CD4-positive, alpha-beta T cell treated with Interleukin-1 beta for 1 hour (primary cell): Measurements from ENCODE around the gene MYH9.
"Not testable (repeated sequence)": the region's sequence is repeated elsewhere in the genome, so short reads cannot be mapped to it uniquely, and the experiment has no call there.

Experiments
- DNase-seq, 2 donors: peaks; one replicate each; pipeline ENCODE4 v3.0.0-alpha.2; 2020 to 2022

MYH9 gene

DNA sequence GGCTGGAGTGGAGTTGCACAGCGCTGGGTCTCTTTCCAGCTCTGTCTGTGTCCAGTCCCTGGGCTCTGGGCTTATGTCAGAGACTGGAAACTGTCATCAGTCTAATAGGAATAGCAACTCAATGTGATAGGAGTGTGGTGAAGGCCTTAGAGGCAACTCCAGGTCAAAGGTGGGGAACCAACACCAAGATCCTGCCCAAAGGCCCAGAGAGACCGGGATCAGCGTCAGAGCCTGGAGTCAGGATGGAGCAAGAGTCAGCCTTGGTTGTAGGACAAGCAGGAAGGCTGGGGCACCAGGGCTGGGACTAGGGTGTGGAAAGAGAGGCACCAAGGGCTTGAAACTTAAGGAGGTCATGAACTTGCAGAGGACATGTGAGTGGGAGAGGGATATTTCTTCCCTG, 125.5 kb downstream of the MYH9 start:
- DNase-seq = not testable (repeated sequence)

DNA sequence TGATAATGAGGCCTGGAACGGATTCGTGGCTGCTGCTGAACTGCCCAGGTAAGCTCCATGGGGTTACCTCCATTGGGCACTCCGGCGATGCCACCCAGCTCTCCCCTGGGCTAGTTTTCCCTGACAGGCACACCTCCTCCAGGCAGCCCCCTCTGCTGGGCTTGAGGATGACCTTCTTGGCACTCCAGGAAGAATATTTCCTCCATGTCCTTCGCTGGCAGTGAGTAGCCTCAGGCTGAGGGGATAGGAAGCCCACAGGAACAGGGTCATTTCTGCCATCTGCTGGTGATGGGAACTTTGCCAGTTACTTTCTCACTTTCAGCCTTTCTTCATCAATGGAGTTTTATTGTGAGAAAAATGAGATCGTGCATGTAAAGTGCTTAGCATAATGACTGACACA, 126.1 kb downstream of the MYH9 start:
- DNase-seq = not testable (repeated sequence)

DNA sequence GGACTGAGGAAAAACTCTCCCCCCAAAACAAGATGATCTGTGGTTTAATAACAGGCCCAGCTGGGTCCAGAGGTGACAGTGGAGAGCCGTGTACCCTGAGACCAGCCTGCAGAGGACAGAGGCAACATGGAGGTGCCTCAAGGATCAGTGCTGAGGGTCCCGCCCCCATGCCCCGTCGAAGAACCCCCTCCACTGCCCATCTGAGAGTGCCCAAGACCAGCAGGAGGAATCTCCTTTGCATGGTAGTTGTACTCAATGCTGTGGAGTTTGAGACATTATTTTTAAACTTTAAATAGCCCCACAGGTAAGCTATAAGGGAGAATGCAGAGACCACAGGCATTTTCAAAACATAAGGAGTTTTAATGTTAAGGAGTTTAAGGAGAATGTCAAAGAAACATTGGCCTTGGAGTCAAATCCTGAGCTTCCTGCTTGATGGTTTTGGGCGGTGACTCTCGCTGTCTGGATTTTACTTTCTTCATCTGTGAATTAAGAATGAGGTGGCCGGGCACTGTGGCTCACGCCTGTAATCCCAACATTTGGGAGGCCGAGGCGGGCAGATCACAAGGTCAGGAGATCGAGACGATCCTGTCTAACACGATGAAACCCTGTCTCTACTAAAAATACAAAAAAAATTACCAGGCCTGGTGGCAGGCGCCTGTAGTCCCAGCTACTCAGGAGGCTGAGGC, 128.0 kb downstream of the MYH9 start:
- no peak for DNase-seq

DNA sequence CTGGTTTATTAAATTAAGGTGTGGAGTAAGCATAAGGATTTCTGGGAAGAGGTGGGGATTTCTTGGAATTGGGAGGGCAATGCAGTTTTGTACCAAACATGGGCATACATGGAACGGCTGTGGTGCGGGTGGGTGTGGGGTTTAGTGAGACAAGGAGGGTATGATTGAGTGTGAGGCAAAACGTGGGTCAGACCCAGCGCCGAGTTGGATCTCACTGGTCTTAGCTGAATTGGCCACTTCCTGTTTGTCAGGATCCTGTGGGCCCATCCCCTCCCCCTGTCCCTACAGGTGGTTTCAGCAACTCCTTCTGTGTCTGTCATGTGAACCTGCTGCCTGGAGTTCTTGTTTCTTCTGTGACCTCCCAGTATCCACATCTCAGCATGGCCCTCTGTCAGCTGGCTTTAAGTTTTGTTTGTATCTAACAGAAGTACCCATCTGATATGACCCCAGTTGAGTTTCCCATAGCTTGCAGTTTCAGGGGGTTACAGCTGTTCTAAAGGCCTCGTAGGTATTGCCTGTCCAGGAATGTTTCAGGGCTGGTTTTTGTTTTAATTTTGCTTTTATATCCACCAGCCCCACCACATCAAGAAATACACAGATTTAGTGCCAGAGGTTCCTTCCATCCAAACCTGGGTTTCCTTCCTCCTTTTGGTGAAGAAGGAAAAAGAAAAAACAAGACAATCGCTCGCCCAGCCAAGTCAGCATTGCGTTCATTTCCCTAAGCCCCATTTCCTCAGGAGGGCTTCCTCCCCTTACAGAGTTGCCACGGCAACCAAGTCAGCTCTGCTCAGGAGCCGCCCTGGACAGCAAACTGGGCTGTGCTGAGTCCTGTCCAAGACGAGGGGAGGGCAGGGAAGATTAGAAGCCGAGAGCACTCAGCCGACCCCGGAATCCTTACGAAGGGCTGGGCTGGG, 128.8 kb downstream of the MYH9 start:
- no peak for DNase-seq

DNA sequence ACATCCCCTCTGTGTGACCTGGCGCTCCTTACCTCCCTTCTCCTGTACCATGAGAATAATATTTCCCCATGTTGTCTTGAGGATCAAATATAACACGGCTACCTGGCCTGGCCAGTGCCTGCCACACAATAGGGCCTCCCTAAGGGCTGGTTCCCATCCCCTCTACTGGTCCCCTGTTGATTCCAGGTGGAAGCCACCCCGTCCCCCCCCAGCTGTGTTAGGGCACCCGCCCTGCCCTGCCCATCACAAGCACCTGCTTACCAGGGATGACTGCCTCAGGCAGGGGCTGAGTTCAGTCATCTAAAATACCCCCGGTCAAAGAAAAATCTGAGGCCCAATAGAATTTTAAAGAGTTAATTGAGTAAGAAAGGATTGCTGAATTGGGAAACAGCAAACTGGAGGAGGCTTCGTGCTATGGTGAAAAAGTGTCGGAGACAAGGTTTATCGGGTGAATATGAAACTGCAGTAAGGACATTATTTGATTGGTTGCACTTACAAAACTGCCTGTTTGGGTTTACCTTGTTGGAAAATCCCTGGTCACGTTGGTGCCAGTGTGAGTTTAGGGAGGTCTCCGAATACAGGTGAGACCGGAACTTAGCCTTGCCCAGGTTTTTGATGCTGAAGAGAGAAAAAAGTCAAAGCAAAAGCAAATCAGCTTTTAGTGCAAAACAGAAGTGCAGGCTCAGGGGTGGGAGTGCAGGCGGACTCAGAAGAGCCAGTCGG, 129.7 kb downstream of the MYH9 start:
- peak in 1 of 2 donors; percentile 36 for DNase-seq

DNA sequence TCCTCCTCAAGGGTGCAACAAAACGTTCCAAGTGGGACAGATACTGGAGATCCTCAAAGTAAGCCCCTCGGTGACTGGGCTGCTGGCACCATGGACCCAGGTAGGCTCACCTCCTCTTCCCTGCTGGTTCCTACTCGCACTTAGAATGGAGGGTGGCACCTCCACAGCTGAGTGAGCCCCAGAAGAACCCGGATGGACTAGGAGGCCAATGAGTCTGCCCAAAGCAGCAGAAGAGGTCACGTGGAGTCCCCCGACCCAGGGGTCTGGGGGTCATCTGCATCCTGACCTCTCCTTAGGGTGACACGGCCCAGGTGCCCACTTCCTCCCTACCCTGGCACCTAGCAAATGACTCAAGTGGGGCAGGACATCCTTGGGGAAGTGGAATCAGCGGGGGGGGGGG, 130.5 kb downstream of the MYH9 start:
- no peak for DNase-seq

DNA sequence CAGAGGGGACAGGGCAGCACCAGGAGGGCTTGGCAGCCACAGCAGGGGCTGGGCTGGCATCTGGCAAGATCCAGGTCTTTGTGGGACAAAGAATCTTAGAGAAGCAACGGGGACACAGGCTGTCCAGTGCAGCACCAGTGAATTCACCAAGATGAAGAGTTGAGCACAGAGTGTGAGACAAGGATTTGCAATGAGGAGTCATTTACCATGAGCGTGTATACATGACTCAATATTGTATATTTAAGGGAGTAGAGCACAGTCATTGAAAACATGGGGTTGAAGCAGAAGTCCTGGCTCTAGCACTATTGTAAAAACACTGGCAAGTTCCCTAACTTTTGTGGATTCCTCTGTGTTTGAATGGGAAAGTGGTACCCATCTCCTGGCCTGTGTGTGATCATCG, 131.3 kb downstream of the MYH9 start:
- DNase-seq = no peak

DNA sequence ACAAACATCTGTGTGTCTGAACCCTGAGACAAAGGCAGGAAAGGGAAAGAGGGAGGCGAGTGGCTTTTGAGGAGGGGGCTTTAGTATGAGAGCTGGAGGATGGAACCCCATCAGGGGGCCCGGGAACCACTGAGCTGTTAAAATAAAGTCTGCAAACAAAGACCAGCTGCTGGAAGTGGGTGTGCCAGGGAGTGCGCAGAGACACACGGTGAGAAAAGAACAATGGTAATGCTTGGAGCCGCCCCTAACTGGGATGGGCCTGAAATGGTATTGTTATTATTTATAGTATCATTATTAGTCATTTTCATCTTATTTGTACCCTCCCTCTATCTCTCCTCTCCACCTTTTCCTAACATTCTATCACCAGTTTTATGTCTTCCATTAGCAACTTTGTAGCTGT, 132.2 kb downstream of the MYH9 start:
- not testable (repeated sequence) for DNase-seq

DNA sequence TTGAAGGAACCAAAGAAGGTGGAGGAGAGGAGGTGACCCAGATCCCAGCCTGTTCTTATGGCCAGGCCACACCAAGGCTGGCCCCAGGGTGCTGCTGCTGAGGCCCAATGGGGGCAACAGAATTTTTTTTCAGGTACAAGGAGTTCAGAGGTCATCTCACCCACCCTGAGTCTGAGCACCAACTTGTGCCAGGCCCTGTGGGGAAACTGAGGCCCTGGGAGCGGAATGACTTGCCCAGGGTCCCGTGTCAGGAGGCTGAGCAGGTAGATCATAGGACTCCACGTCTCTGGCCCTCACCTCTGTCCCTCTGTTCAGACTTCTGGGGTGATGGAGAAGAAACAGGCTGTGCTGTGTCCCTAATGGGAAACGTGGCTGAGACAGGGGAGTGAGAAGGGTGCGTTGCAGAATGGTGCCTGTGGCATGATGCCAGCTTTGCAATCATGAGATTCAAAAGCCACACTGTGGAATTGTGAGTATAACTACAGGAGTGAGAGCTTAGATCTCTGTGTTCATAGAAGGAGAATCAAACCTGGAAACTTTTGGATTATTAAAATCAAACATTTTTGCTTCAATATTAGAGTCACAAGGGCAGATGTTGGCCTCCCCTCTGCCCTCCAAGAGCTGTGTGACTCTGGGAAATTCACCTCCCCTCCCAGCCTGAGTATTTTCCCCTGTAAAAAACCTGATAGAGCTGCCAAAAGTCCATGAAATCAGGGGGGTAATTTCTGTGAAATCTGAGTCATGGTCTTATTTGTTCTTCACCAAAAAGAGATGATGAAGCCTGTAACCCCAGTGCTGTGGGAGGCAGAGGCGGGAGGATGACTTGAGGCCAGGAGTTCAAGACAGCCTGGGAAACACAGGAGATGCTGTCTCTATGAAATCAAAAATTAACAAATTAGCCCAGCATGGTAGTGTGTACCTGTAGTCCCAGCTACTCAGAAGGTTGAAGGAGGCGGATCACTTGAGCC, 134.0 kb downstream of the MYH9 start:
- DNase-seq = no peak

DNA sequence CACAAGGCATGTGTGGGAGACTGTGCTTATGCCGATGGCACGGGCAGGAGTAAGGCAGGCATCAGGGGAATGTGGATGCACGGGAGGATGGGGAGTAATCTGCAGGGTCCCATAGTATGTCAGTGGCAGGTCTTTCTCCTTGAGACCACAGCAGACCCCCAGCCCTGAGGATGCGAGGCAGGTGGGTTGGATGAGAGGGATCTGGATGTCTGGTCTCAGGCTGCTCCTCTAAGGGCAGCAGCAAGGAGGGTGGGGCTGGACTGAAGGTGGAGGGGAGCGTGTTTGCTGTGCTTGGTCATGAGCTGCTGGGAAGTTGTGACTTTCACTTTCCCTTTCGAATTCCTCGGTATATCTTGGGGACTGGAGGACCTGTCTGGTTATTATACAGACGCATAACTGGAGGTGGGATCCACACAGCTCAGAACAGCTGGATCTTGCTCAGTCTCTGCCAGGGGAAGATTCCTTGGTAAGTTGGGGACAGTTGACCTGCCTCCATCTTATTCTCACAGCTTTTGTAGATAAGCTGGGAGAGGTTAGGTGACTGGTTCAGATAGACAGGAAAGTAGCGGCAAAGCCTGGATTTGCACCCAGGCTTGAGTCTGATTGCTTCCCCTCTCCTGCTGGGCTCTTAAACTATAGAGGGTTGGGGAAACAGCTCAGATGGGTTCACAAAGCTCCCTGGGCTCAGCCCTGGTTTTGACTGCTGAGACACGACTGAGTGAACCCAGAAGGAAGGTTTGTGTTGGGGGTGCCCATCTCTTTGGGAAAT, 134.8 kb downstream of the MYH9 start, which contains the start of gene APOL1:
Gene APOL1 (plus strand): TSS at position 380 of the 769 bp plus-strand sequence. CDS start 1,823 bp downstream, outside the sequence.
- peak; percentile 44 to 73 for DNase-seq

DNA sequence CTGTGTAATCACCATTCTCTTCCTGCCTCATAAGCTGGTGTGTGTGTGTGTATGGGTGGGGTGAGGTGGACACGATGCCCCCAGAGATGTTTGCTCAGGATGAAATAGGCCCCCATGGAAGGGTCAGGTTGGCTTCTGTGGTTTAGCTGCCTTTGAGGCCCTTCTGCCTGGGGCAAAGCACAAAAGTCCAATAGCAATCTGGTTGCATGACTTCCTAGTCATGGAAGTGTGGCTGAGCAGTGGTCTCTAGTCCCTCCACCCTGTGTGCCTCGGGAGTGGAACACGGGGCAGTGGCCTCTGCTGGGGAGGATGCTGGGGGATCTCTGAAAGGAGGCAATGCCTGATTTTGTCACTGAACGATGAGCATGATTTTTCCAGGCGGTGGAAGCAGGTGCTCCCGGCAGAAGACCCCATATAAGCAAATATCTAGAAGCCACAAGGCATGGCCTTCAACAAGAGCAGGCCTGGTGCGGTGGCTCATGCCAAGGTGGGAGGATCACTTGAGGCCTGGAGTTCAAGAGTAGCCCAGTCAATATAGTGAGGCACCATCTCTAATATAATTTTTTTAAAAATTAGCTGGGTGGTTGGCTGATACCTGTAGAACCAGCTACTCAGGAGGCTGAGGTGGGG, 135.7 kb downstream of the MYH9 start:
- DNase-seq = not testable (repeated sequence)

DNA sequence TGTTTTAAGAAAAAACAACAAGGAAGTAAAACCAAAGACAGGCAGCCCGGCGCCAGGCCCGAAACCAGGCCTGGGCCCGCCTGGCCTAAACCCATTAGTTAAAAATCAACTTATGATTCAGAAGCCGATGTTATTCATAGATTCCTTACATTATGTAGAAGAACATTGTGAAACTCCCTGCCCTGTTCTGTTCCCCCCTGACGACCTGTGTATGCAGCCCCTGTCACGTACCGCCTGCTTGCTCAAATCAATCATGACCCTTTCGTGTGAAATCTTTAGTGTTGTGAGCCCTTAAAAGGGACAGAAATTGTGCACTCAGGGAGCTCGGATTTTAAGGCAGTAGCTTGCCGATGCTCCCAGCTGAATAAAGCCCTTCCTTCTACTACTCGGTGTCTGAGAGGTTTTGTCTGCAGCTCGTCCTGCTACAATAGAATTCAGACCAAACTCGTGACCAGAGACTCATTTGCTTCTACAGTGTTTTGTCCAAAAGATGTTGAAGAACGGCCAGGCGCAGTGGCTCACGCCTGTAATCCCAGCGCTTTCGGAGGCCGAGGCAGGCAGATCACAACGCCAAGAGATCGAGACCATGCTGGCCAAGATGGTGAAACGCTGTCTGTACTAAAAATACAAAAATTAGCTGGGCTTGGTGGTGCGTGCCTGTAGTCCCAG, 137.3 kb downstream of the MYH9 start:
- DNase-seq = not testable (repeated sequence)

DNA sequence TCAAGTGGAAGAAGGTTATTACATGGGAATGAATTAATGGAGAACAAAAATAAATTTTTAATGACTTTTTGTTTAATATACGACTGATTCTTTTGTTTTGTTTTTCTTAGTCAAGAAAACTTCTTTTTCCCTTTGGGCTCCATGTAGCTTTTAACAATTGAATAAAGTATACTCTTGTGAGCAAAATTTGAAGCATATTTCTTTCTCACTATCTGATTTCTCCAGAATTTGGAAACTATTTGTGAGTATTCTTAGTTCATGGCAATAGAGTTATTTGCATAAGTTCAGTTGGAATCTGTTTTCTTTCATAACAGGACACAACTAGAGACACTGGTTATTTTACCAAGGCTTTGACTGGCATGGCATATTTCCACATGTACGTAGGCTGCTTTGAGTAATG, 138.6 kb downstream of the MYH9 start:
- DNase-seq = no peak

DNA sequence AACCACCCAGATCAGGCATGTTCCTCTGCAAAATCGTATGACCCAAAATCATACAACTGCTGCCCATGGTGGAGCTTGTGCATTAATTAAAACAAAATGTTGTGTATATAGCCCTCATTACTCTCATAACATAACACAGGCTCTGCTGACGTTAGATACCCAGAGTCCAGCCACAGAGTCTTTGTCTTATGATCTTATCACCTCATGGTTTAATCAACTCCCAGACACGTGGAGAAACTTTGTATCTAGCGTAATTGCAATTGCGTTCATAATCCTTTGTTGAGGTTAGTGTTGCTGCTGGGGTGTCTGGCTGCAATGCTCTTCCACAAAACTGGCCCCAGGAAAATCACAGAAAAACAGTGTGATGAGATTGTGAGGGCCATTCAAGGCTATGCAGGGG, 139.8 kb downstream of the MYH9 start:
- no peak for DNase-seq

DNA sequence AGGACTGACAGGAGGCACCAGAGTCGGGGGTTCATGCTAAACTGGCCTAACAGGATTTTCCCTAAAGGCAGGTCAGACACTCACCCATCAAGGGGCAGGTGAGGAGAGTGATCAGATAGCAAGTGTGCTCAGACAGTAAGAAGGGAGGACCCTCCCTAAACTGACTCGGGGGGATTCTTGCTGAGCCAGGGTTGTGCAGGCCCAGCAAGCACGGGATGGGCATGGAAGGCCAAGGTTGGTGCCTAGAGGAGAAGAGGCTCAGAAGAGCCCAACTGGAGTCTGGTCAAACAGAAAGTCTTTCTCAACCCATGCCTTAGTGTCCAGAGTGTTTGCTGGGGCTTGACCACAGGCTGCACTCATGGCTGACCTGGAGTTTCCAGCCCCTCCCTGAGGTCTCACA, 141.0 kb downstream of the MYH9 start:
- DNase-seq = no peak

DNA sequence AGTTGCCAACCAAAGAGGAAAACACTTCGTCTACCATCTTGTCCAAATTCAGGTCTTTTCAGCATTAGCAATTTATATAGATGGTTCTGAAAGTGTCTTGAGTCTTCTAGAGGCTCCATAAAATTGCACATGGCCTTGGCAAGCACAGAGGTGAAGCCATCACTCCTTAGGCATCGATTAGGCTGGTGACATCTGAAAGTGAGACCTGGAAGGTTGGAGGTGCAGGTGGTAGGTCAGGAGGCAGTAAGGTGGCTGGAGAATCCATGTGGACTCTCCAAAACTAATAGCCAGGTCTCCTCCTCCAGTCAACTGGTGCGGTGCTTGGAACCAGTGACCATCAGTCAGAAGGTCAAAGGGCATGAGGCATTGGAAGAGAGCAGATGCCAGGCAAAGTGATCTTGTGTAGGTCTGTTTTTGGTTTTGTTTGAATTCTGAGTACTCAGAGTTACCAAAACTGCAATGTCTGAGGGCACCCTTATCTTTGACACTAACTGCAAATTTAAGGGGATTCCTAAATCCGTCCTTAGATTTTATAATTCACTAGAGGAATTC, 141.9 kb downstream of the MYH9 start:
- no peak for DNase-seq

DNA sequence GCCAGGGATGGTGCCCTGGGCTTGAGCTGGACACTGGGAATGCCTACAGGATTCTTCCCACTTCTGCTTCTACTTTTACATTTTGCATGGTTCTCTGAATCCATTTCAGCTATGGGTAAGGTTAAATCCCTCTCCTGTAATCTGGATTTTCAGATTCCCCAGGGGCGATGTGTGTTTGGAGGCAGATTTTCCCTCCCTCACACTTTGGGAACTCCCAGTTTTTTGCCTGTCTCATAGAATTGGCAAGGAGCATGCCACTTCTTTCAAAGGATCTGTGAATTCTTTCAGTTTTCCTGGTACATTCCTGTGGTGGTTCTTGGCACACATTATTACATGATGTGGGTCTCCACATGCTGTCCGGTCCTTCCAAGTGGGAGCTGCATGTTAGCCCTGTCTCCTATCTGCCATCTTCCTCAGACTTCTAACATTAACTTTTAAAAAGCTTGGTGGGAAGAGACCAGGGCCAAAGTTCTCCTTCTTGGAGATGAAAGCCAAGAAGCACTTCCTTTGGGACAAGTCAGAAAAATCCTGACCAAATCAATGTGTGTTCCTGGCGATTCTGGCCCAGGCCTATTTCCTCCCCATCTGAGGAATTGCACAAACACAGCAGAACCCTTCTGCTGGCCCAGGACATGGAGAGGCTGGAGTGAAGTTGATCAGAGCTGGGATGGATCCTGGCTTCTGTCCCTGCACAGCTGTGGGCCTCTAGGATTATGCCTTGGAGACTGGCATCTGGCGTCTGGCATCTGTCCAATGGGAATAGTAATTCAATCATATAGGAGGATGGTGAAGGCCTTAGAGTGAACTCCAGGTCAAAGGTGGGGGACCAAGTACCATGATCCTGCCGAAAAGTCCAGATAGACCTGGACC, 143.0 kb downstream of the MYH9 start:
- DNase-seq = no peak

DNA sequence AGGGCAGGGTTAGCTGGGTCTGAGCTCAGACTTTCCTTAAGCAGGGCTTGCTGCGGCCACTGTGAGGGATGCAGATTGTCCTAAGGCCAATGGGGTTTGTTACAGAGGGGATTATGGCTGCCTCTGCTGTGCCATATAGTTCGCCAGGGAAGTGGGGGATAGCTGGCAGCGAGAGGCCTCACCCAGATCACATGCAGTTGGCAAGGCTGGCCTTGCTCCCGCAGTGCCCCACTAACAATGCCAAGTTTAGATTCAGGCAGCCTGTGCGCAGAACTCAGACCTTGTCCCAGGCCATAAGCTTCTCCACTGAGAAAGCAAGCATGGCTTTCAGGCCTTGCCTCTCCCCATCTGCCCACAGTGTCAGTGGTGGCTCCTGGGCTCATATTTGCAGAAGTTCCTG, 143.8 kb downstream of the MYH9 start:
- no peak for DNase-seq
